Measurements from ENCODE around the gene FAR2.
"Not testable (repeated sequence)": the region's sequence is repeated elsewhere in the genome, so short reads cannot be mapped to it uniquely, and the experiment has no call there.

Gene FAR2

DNA sequence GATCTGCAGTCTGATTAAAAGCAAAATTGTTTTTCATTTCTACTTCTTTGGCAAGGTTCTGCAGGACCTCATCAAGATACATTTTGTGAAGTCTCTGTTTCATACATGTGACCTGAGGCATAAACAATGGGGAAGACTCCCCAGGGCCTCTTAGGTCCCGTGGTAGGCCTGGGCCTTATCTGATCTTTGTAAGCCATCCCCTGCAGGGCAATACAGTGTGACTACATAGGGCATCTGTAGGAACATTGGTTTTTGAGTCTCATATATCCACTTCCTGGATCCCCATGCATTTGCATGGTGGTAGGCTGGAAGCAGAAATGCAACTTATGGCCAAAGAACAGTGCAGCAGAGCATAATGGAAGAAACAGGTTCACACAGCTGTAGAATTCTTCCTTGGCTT is 6.0 kb downstream of the FAR2 start:
- no peak for DNase-seq

DNA sequence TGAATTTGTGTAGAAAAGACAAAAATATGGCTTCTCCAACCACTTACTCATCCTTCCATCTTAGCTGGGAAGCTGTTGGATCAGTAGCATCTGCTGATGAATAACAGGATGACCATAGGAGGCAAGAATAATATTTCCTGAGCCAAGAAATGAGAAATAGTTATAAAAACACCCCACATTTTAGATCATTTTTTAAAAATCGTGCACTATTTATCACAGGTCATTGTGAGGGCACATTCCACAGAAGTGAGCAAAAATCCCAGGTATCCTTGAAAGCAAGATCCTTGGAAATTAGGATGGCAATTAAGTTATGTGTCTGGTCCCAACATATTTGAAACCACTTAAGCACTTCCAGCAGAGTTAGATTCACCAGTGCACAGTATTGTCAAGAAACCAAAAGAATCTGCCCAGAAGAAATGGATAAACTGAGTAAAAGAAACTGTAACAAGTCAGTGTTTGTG is 8.4 kb downstream of the FAR2 start:
- DNase-seq = no peak

DNA sequence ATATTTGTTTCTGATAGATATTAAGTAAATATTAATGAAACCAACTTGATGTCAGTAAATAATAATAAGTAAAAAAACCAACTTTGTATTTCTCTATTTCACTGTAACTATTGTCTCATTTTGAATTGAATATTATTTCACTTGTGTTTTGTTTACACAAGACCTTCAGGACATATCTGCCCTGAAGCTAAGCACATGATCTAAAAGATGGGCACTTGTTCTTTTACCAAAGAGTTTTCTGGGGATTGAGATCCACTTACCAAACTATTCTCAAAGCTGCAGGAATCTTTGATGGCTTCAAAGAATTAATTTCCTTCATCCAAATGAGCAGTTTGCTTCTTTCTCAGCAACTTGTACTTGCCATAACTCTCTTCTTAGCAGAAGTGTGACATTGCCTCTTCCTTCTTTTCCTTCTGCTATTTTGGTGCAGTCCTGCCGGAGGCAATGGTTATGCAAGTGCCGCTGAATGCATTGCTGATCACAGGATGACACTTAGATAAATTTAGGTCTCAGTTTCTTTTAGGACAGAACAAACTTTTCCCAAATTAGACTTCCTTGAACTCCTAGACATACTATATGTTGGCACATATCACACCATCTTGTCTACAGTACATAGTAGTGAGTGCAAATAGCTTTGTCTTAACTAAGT is 9.2 kb downstream of the FAR2 start:
- DNase-seq = no peak

DNA sequence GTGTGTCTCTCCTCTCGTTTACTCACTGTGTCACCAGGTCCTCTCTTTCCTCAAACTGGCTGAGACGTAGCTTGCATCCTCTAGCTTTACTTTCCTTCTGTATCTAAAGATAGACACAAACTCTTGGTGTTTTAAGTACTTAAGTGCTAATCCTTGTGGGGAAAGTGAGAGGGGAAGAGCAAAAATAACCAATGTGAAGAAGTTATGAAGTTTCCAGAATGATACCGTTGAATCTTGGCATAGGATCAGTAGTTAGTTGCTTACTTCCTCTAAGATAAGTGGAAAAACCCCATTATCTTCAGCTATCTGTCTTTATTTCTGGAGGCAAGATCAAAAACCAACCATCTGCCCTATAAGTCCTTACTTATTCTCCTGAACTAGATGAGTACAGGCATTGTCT is 10.6 kb downstream of the FAR2 start:
- no peak for DNase-seq

DNA sequence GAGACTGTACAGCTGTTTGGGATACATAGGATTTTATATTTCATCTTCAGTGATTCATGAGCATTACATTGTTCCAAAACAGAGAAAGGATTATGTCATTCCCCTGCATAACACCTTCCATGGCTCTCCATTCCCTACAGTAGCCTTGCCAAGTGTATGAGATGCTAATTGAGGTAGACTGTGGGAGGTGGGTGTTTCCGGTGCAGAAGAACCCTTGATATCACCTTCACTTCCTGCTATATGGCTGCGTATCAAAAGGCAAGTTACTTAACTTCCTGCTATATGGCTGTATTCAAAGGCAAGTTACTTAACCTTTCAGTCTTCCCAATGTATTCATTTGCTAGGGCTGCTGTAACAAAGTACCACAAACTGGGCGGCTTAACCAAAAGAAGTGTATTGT is 11.2 kb downstream of the FAR2 start:
- DNase-seq = no peak

DNA sequence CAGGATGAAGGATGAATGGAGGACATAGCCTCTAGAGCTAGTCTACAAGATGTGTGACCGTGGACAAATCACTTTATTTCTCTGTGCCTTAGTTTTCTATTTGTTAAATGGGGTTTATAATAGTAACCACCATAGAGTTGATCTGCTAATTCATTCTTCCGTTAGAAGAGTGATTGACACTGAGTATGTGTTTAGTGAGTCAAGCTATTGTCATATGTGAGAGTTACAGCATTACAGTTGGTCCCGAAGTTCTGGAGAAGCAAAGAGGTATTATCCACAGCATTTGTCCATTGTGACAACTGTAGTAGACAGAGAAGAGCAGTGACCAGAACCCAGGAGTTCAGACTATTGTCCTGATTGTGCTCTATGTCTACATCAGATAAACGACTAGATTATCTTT is 14.1 kb downstream of the FAR2 start:
- DNase-seq = no peak

DNA sequence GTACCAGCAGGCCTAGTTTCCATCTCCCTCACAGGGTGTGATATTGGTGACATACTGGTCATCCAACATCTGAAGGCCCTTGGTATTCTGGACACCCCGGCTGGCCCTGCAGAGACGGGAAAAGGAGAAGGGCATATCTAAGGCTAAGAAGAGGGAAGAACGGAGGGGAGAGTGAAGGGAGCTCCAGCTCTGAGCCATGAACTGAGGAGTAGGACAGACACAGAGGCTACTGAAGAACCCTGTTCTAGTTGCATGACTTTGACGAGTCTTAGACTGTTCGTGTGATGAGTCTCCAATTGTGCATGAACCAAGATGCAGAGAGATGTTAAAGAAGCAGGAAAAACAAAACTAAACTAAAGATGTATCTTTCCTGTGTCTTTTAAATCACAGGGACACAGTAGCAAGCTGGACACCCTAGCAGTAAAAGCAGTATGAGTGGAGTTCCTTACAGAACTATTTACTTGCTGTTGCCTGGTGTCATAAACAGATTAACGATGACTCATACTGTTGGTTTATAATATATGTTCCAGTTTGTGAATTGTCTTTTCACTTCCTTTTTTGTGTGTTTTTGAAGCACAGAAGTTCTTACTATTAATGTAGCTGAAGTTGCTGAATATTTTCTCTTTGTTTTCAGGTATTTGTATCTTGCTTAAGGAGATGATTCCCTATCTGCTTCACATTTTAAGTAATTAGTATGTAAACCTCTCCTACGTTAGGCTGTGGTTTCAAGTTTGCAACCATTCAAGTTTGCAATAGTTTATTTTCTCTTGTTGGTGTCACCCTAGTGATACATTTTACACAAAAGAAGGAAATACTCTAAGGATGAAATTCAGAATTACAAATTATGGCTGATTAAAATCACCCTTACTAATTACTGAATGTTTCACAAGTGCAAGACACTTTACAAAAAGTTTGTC is 15.7 kb downstream of the FAR2 start:
- no peak for DNase-seq

DNA sequence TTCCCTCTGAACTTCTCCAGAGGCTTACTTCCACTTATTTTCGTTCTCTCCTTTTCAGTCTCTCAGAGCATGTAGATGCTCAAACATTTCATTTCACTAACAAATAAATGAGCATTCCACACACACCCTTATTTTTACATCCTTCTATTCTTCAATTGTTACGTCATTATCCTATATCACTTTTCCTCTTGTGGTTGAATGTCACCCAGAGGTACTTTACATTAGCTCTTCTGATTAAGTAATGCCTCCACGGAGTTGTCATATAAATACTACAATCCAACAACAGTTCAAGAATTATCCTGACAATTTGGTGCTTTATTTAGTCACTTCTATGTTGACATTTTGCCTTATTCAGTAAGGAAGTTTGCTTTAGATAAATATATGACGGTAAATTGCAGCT is 18.4 kb downstream of the FAR2 start:
- DNase-seq = no peak

DNA sequence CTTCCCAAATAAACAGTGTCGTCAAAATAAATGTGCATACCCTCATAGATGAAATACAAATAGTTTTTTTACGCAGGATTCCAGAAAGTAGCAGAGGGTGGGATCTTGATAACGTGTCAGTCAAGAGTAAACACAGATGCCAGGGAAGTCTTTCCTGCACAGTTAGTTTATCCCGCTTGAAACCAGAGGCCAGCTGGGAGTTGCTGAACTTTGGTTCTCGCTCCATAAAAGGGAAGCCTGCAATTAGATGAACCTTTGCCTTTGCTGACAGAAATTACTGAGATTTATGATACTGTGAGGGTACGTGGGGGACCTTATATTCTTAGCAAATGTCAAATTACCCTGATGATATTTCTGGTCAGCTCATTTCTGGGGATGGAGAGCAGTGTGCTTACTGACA is 18.9 kb downstream of the FAR2 start:
- no peak for DNase-seq

DNA sequence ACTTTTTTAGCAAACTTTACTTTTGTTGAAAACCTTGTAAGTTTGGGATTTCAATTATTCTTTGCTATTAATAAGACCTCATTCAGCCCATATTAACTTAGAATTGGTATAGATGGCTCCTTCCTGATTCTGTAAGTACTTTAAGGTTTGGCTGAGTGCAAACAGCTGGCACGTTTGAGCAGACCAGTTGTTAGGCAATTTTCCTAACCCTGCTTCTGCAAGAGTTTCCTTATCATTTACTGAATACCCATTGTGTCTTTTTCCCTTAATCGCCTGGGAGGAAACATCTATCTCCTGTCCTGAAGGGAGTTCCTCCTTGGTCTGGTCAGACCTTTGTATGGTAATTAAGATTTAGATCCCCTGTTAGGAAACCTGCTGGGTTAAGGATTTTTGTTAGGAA is 20.9 kb downstream of the FAR2 start:
- not testable (repeated sequence) for DNase-seq

DNA sequence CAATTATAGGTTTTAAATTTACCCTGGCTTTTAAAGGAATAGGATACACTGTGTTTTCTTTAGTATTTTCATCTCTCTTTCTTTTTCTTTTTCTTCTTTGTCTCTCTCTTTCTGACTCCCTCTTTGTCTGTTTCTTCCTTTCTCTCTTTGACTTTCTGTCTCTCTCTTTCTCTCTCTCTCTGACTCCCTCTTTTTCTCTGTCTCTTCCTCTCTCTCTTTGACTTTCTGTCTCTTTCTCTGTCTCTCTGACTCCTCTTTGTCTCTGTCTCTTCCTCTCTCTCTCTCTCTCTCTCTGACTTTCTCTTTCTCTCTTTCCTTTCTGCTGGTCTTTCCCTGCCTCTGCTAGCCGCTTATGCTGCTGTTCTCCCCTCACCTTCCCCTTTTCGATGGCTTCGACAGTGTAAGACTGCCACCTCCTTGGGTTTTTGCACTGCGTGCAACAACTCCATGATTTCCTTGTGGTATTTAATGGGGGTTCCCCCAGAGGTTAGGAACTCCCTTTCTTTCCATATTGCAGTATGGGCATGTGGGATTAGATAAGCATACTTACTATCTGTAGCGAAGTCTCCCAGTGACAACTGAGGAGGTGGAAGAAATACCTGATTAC is 21.5 kb downstream of the FAR2 start:
- DNase-seq = not testable (repeated sequence)

DNA sequence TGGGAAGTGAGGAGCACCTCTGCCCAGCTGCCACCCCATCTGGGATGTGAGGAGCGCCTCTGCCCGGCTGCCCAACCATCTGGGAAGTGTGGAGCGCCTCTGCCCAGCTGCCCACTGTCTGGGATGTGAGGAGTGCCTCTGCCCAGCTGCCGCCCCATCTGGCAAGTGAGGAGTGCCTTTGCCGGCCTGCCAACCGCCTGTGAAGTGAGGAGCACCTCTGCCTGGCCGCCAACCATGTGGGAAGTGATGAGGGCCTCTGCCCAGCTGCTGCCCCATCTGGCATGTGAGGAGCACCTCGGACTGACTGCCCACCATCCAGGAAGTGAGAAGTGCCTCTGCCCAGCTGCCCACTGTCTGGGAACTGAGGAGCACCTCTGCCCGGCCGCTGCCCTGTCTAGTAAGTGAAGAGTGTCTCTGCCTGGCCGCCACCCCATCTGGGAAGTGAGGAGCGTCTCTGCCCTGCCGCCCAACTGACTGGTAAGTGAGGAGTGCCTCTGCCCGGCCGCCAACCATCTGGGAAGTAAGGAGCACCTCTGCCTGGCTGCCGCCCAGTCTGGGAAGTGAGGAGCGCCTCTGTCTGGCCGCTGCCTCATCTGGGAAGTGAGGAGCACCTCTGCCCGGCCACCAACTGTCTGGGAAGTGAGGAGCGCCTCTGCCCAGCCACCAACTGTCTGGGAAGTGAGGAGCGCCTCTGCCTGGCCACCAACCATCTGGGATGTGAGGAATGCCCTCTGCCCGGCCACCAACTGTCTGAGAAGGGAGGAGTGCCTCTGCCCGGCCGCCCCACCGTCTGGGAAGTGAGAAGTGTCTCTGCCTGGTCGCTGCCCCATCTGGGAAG is 22.6 kb downstream of the FAR2 start:
- no peak for DNase-seq

DNA sequence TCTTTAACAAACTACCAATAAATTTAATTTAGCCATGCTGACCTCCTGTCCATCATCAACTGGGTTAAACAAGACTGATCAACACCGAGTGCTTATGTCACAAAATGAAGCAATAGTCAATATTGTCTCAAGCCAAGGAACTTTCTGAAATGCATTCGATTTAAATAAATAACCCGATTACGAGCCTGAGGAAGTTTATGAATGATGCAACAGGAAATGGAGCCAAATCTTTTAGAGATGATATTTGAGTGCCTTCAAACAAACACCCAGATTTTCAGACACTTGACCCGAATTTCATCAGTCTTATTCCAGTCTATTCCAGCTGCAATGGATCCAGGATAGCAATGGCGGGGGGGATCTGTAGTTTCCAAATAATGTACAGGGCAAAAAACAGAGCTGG is 27.9 kb downstream of the FAR2 start:
- no peak for DNase-seq

DNA sequence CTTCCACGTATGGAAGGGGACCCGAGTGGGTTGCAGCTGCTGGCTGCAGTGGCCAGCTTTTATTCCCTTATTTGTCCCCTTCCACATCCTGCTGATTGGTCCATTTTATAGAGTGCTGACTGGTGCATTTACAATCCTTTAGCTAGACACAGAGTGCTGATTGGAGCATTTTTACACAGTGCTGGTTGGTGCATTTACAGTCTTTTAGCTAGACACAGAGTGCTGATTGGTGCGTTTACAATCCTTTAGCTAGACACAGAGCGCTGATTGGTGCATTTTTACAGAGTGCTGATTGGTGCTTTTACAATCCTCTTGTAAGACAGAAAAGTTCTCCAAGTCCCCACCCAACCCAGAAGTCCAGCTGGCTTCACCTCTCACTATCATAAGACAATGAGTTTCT is 33.2 kb downstream of the FAR2 start:
- not testable (repeated sequence) for DNase-seq

DNA sequence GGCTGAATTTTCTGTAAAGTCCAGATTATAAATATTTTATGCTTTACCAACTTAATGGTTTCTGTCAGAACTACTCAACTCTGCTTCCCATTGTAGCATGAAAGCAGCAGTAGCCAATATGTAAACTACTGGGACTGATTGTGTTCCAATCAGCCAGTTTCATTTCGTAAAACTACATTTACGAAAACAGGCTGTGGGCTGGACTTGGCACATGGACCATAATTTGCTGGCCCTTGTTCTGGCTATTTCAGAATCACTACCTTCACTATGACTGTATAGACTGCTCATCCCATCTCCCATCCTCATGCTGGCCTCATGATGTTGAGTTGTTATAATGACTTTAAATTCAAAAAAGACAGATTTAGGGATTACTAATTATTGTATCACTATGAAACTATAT is 38.7 kb downstream of the FAR2 start:
- no peak for DNase-seq

DNA sequence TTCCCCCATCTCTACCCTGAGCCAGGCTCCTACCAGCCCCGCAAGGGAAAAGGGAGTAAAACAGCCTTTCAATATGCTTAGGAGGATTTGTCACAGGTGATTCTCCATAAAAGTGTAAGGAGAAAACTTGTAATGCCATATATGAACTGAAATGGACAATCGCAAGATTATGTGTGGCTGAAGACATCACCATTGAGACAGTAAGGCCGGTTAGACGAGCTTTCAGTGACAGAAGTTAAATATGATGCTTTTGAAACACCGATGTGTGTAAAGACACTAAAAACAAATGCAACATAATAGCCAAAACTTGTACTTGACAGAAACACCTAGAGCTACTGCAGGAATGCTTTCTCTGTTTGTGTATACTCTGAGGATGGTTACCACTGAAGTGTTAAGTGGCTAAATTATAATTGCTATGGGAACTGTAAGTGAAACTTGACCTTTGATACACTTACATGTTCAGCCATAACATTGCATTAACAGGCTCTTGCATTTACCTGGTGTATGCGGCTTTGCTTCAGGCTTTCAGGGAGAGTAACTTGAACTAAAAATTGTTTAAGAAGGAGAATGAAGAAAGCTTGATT is 42.3 kb downstream of the FAR2 start:
- DNase-seq = no peak

DNA sequence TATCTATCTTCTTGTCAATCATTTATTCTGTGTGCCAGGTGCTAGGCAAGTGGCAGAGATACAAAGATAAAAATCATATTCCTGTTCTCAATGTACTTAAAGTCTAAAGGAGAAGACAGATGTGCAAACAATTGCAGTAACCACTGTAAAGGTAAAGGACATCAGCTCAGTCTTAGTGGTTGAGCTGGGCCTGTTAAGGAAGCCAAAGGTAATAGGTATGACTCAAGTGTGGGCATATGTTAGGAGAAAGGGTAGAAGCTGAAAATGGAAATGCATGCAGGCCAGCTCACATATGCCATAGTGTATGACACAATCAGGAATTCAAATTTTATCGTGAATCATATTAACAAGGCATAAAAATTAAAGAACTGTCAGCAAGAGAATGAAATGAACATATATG is 49.8 kb downstream of the FAR2 start:
- DNase-seq = no peak

DNA sequence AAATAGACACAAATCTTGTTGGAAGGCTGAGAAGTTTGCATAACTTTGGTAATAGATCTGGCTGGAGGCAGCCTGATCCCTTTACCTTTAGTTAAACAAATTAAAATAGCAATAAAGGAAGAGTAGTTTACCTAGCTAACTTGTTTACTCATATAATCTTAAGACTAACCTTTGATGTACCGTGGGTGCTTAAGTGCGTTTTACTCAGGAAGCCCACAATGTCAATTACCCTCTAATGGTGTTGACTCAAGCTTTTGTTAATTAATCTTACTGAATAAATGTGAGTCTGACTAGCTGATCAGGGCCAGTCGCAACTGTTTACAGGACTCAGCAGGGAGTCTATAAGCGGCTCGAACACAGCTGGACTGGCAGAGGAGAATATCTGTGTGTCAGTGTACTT is 51.5 kb downstream of the FAR2 start:
- no peak for DNase-seq

DNA sequence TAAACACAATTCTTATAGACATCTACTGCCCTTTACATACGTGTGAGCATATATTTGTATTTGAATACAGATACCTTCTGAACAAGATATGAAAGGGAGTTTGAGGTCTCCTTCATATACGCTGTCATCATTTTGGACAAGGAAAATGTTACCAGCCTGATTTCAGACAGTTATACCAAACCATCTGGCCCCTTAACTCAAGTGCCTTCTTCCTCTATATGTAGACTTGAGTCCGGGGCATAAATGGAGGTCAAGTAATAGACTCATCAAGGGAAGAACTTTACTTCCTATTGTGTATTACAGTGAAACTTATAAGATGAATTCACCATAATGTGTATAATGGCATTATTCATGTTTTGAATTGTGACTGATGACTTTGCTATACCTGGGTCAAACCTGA is 52.2 kb downstream of the FAR2 start:
- DNase-seq = no peak

DNA sequence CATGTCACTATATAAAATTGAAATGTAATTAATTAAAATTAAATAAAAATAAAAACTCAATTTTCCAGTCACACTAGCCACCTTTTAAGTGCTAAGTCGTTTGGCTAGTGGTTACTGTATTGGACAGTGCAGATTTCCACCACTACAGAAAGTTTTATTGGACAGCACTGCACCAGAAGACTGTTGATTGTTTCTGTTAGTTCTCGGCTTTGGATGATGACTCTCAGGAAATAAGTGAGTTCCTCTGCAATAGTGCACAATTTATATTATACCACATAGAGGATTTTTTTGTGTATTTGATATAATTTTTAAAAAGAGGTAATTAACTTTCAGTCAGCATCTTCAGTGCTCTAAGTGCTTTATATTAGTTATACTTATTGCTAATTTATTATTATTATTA is 52.7 kb downstream of the FAR2 start:
- DNase-seq = no peak

DNA sequence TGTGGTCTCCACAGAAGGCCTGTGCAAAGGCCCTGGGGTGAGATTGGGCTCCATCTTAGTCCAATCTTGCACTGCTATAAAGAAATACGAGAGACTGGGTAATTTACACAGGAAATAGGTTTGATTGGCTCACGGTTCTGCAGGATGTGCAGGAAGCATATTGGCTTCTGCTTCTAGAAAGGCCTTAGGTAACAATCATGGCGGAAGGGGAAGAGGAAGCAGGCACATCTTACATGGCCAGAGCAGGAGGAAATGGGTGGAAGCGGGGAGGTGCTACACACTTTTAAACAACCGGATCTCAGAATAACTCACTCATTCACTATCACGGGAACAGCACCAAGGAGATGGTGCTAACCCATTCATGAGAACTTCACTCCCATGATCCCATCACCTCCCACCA is 55.4 kb downstream of the FAR2 start:
- no peak for DNase-seq

DNA sequence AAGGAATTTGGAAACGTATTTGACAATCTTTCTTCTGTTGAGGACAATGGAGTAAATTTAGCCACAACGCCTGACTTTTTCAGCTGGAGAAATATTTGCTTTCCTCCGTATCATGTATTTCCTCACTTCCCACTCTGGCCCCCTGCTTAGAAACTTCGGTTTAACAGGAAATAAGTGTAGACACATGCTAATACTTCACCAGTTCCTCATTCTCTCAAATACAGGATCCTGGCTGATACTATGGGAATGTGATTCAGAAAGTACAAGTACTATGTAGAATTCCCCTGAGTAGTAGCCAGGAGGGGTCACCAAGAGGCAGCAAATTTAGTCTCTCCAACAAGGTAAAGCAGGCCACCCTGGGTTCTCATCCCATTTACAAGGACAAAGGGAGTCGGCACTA is 58.0 kb downstream of the FAR2 start:
- DNase-seq = no peak

DNA sequence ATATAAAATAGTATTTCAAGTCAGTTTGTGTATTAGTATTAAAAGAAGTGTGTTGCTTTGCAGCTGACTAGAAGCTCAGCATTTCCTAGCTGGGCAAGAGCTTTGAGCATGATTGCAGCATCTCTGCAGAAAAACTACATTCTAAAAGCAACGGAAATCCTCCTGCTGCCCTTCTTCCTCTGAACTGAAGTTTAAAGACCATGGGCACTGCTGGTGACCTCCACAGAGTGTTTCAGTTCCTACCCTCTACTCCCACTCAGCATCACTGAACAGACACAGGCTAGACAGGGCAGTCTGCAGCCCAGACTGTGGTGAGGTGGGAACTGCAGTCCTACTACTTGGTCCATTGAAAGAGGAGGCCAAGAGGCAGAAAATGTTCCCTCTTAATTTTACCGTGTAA is 59.0 kb downstream of the FAR2 start:
- no peak for DNase-seq

Measured in NCI-H1694 (cell line).